ENCODE measurements around the gene COL28A1.

Gene COL28A1

DNA sequence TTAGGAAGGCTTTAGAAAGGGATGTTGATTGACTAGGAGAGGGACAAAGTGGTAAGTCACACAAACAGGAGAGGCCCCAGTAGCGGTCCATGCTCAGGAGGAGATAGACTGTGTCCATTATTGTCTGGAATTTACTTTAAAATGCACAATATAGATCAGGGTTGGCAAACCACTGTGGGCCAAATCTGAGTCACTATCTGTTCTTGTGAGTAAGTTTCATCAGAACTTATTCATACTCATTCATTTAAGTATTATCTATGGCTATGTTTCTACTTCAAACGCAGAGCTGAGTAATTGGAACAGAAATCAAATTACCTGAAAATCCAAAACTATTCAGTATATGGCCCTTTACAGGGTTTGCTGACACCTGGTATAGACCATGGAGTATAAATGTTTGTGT is 166.5 kb downstream of the COL28A1 start:
- H3K4me3 ChIP-seq (replicated peaks; ENCODE audit: low read depth, low read length), result no peak overlapping the region
- DNase-seq (ENCODE audit: extremely low read depth, insufficient read length), result no peak
- TF ChIP-seq, protein P1, sequence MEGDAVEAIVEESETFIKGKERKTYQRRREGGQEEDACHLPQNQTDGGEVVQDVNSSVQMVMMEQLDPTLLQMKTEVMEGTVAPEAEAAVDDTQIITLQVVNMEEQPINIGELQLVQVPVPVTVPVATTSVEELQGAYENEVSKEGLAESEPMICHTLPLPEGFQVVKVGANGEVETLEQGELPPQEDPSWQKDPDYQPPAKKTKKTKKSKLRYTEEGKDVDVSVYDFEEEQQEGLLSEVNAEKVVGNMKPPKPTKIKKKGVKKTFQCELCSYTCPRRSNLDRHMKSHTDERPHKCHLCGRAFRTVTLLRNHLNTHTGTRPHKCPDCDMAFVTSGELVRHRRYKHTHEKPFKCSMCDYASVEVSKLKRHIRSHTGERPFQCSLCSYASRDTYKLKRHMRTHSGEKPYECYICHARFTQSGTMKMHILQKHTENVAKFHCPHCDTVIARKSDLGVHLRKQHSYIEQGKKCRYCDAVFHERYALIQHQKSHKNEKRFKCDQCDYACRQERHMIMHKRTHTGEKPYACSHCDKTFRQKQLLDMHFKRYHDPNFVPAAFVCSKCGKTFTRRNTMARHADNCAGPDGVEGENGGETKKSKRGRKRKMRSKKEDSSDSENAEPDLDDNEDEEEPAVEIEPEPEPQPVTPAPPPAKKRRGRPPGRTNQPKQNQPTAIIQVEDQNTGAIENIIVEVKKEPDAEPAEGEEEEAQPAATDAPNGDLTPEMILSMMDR (IDR thresholded peaks at IDR 0.05; ENCODE audit: insufficient read depth, low read length, poor library complexity, severe bottlenecking), result no peak
- no peaks in the 10 kb centered on the region for H3K36me3 ChIP-seq (ENCODE audit: control insufficient read depth, insufficient read depth, low read length)
- no peaks in the 10 kb centered on the region for H3K27me3 ChIP-seq (replicated peaks; ENCODE audit: control insufficient read depth, insufficient read depth, low read length)

DNA sequence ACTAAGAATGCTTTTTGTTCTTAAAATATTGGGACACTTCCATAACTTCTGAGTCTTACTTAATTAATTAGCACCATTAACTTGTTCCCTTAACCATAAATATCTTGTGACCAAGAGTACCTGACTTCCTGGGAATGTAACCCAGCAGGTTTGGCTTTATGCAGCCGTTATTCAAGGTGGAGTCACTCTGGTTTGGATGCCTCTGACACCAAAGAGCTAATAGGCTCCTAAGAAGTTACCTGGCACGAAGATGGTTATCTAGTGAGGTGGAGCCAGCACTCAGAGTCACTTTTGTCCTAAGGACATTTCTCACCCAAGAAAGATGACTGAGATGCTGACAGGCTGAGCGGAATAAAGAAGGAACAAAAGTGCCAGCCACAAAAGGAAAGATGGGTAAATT is 181.0 kb downstream of the COL28A1 start:
- TF ChIP-seq, protein P1 (IDR thresholded peaks at IDR 0.05; ENCODE audit: insufficient read depth, low read length, poor library complexity, severe bottlenecking), result no peak
- DNase-seq (ENCODE audit: extremely low read depth, insufficient read length), result no peak
- Histone ChIP-seq H3K27me3 (replicated peaks; ENCODE audit: control insufficient read depth, insufficient read depth, low read length) (no peaks in the 10 kb centered on the region; the same call in 1 of the 2 replicates), H3K4me3 (replicated peaks; ENCODE audit: low read depth, low read length) (no peak overlapping the region), H3K36me3 (ENCODE audit: control insufficient read depth, insufficient read depth, low read length) (no peaks in the 10 kb centered on the region)

DNA sequence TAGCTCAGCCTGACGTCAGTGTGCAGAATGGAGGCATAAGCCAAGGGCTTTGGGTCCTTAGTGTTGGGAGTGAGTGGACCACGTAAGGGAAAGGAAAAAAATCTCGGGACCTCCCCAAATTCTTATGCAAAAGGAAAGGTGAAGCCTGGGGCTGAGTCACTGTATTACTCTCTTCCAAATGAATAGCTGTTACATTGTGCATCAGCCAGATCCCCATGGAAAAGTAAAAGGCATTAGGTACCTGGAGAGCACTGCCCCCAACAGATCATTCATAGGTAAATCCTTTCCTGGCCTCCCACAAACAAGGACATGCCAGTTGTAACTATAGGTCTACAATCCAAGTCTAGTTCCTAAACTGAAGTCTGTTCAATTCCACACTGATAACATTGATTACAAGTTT is 182.8 kb downstream of the COL28A1 start:
- Histone ChIP-seq H3K4me3 (replicated peaks; ENCODE audit: low read depth, low read length) (no peak overlapping the region), H3K27me3 (replicated peaks; ENCODE audit: control insufficient read depth, insufficient read depth, low read length) (no peaks in the 10 kb centered on the region; the same call in 1 of the 2 replicates), H3K36me3 (ENCODE audit: control insufficient read depth, insufficient read depth, low read length) (no peaks in the 10 kb centered on the region)
- no peak for DNase-seq (ENCODE audit: extremely low read depth, insufficient read length)
- TF ChIP-seq, protein P1 (IDR thresholded peaks at IDR 0.05; ENCODE audit: insufficient read depth, low read length, poor library complexity, severe bottlenecking), result peak; percentile 17

DNA sequence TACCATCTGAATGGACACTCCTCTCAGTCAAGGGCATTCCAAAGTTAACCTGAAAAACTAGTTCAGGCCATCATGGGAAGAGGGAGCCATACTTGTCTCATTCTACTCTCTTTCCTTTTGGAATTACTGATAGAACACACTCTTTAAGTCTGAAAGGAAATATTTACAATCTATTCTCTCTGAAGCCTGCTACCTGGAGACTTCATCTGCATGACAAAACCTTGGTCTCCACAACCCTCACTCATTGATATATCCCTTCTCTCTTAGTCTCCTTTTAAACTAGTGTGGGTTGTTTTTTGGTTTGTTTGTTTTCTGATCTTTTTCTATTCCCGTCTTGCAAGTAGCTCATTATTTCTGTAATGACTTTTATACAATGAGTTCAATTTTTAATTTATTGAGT is 183.8 kb downstream of the COL28A1 start:
- Histone ChIP-seq H3K36me3 (ENCODE audit: control insufficient read depth, insufficient read depth, low read length) (no peaks in the 10 kb centered on the region), H3K27me3 (replicated peaks; ENCODE audit: control insufficient read depth, insufficient read depth, low read length) (no peaks in the 10 kb centered on the region; the same call in 1 of the 2 replicates), H3K4me3 (replicated peaks; ENCODE audit: low read depth, low read length) (no peak overlapping the region)
- no peak for DNase-seq (ENCODE audit: extremely low read depth, insufficient read length)
- TF ChIP-seq, protein P1 (IDR thresholded peaks at IDR 0.05; ENCODE audit: insufficient read depth, low read length, poor library complexity, severe bottlenecking), result no peak

DNA sequence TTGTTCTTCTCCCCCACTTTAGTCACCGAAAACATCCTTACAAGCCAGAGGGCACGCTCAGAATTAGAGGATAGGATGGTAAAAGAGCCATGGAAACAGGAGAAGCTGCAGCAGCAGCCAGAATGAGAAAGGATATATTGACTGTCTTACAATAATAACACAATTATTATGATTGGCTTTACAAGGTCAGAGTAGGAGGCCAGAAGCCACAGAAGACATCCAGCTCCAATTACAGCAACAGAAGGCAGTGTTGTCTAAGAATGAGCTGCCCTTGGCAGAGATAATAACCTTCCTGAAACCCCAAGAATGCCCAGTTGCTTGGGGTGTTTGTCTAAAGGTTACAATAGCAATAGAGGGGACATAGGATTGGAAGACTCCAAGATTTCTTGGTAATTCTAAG is 184.5 kb downstream of the COL28A1 start:
- H3K36me3 ChIP-seq (ENCODE audit: control insufficient read depth, insufficient read depth, low read length), result no peaks in the 10 kb centered on the region
- no peak overlapping the region for H3K4me3 ChIP-seq (replicated peaks; ENCODE audit: low read depth, low read length)
- DNase-seq (ENCODE audit: extremely low read depth, insufficient read length), result no peak
- no peaks in the 10 kb centered on the region; the same call in 1 of the 2 replicates for H3K27me3 ChIP-seq (replicated peaks; ENCODE audit: control insufficient read depth, insufficient read depth, low read length)
- TF ChIP-seq, protein P1 (IDR thresholded peaks at IDR 0.05; ENCODE audit: insufficient read depth, low read length, poor library complexity, severe bottlenecking), result no peak

DNA sequence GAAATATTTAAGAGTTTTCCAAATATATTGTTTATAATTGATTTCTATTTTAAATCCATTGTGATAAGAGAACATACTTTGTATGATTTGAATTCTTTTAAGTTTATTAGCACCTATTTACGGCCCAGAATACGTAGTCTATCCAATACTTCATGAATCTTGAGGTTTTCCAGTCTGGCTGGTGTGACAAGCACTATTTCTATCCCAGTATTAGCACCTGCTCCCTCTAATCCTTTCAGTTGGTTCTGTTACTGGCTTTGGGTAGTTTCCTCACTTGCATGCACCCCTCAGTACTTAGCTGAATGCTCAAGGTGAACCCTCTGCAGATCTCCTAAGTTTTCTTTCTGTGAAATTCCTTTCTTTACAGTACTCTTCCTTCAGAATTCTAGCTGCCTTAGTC is 186.5 kb downstream of the COL28A1 start:
- TF ChIP-seq, protein P1 (IDR thresholded peaks at IDR 0.05; ENCODE audit: insufficient read depth, low read length, poor library complexity, severe bottlenecking), result no peak
- Histone ChIP-seq H3K36me3 (ENCODE audit: control insufficient read depth, insufficient read depth, low read length) (no peaks in the 10 kb centered on the region), H3K27me3 (replicated peaks; ENCODE audit: control insufficient read depth, insufficient read depth, low read length) (no peaks in the 10 kb centered on the region; the same call in 1 of the 2 replicates), H3K4me3 (replicated peaks; ENCODE audit: low read depth, low read length) (no peak overlapping the region)
- no peak for DNase-seq (ENCODE audit: extremely low read depth, insufficient read length)

Measured in GM06990 (cell line).